Astrocyte (in vitro differentiated cells and primary cell): ENCODE results near the gene KRT17.

Experiments used
- CTCF ChIP-seq: IDR thresholded peaks from 2 replicates; pipeline ENCODE4 v1.5.1; 2011; ENCODE audit warnings: low read depth, mild to moderate bottlenecking, inconsistent platforms, low read length, moderate library complexity; ENCODE audit not compliant: insufficient read depth
- EZH2 ChIP-seq: IDR thresholded peaks from 2 replicates; pipeline ENCODE4 v1.6.1; 2012; ENCODE audit warnings: mild to moderate bottlenecking, low read length, inconsistent platforms; ENCODE audit not compliant: insufficient read depth

- TF ChIP-seq CTCF, result no peak
- TF ChIP-seq EZH2, result no peak
Observed at GRCh38 chr17:41664172-41664457, 39.7 kb upstream of the KRT17 start.
